Endodermal cell (in vitro differentiated cells): Measurements from ENCODE around the gene OXT. TPM values are rescaled to one million over a fixed set of nuclear protein-coding genes. Genes with fewer than 3 reads are reported as not detected.

Source experiments
- DNase-seq: peaks from one replicate; pipeline ENCODE4 v3.0.0-alpha.2; 2017
- H3K27ac ChIP-seq: 2 replicates; pipeline ENCODE4 v1.5.1; 2013; ENCODE audit warnings: mild to moderate bottlenecking, low read depth, low read length, moderate library complexity
- H3K27me3 ChIP-seq: 2 replicates; pipeline ENCODE4 v1.6.1; 2013; ENCODE audit warnings: mild to moderate bottlenecking, low read length, moderate library complexity; ENCODE audit not compliant: insufficient read depth, control insufficient read depth, poor library complexity, severe bottlenecking
- H3K36me3 ChIP-seq: 2 replicates; pipeline ENCODE4 v1.7.0; 2013; ENCODE audit warnings: mild to moderate bottlenecking, low read length, moderate library complexity; ENCODE audit not compliant: control insufficient read depth, insufficient read depth
- H3K4me1 ChIP-seq: one replicate; pipeline ENCODE4 v1.7.0; 2013; ENCODE audit warnings: low read length; ENCODE audit not compliant: control insufficient read depth, insufficient read depth
- H3K4me3 ChIP-seq: 2 replicates; pipeline ENCODE4 v1.5.1; 2013; ENCODE audit warnings: mild to moderate bottlenecking, low read length, moderate library complexity
- H3K9ac ChIP-seq: 2 replicates; pipeline ENCODE4 v1.6.1; 2013; ENCODE audit warnings: mild to moderate bottlenecking, low read length, moderate library complexity; ENCODE audit not compliant: poor library complexity, severe bottlenecking; ENCODE audit errors: extremely low read depth
- H3K9me3 ChIP-seq: 2 replicates; pipeline ENCODE4 v1.6.1; 2013; ENCODE audit warnings: mild to moderate bottlenecking, low read length, moderate library complexity; ENCODE audit not compliant: control insufficient read depth
- H3K27ac Mint-ChIP-seq: 2 replicates; pipeline ENCODE4 v1.8.0; 2020; ENCODE audit warnings: mixed read lengths
- H3K27me3 Mint-ChIP-seq: 2 replicates; pipeline ENCODE4 v1.8.0; 2021; ENCODE audit warnings: mild to moderate bottlenecking, mixed read lengths; ENCODE audit not compliant: insufficient read depth
- H3K36me3 Mint-ChIP-seq: 2 replicates; pipeline ENCODE4 v1.8.0; 2020; ENCODE audit warnings: low read depth, mixed read lengths
- H3K4me1 Mint-ChIP-seq: 2 replicates; pipeline ENCODE4 v1.8.0; 2020; ENCODE audit warnings: mixed read lengths
- H3K4me3 Mint-ChIP-seq: 2 replicates; pipeline ENCODE4 v1.8.0; 2020; ENCODE audit warnings: mild to moderate bottlenecking, moderate library complexity, mixed read lengths
- H3K9me3 Mint-ChIP-seq: 2 replicates; pipeline ENCODE4 v1.8.0; 2020; ENCODE audit warnings: mild to moderate bottlenecking, mixed read lengths
- WGBS, 2 experiments: methylation state at CpG; one replicate each; pipeline versions ENCODE4 v1.1.5 to v1.1.7; 2013; ENCODE audit warnings: missing lambda C conversion rate in 2 of 2, mixed read lengths in 1 of 2; ENCODE audit not compliant: insufficient coverage in 1 of 2, insufficient read length in 1 of 2; 5-methylcytosine and 5-hydroxymethylcytosine counted together
- total RNA-seq, 2 donors: library from RNA; stranded (reverse); fragmentation: NEBNext Ultra II Directional in 1 of 2; extraction: Animal tissue kit (Norgen Biotek cat#: 25700) in 1 of 2; gene quantifications; 2 replicates in 1 of 2; 3 replicates in 1 of 2; pipeline ENCODE4 v1.2.1, GENCODE V29; 2021
- TF ChIP-seq, protein P1 (sequence below): fragments of 200-600 bp; sonication (generic); conservative IDR thresholded peaks from 2 replicates; pipeline ENCODE4 v1.5.0; 2021; ENCODE audit warnings: antibody characterized with exemption, mild to moderate bottlenecking

Gene OXT
- total RNA-seq, 2 donors from 2014 or later, result not detected

DNA sequence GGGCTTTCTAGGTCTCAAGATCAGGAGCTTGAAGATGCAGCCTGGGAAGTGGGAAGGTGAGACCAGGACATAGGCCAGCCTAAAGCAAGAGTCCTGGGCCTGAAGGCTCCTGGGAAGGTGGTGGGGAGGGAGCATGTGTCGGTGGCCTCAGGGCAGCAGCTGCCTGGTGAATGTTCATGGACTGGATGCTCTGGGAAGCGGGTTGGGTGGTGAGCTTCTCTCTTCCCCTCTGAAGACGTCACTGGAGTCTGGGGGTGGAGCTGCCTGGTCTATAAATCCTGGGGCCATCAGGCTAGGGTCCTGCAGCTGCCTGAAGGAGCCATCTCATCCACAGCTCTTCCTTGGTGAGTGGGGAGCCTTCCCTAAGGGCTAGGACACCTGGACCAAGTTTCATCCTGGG, 28.1 kb upstream of the OXT start, which contains the start of gene GNRH2:
TSS of gene GNRH2 (plus strand) at position 301 of the 400 bp plus-strand sequence. CDS start 793 bp downstream, outside the sequence.
- Mint-ChIP-seq H3K4me3 (no peak within 1 kb of the TSS), H3K4me1 (peaks cover 29% of the 10 kb centered on the region), H3K27me3 (no peaks in the 10 kb centered on the region), H3K36me3 (peaks cover 38% of the 10 kb centered on the region), H3K9me3 (no peaks in the 10 kb centered on the region), H3K27ac (no peak within 1 kb of the TSS)
- WGBS, 2 experiments, result 93 to 100% methylated on average over 1 to 3 of the region's 3 CpGs
- H3K4me1 ChIP-seq, result peaks cover 11% of the 10 kb centered on the region
- no peaks in the 10 kb centered on the region for H3K9me3 ChIP-seq
- no peak for DNase-seq
- H3K27me3 ChIP-seq, result no peaks in the 10 kb centered on the region
- peaks cover 33% of the 10 kb centered on the region for H3K36me3 ChIP-seq
- TF ChIP-seq, protein P1, sequence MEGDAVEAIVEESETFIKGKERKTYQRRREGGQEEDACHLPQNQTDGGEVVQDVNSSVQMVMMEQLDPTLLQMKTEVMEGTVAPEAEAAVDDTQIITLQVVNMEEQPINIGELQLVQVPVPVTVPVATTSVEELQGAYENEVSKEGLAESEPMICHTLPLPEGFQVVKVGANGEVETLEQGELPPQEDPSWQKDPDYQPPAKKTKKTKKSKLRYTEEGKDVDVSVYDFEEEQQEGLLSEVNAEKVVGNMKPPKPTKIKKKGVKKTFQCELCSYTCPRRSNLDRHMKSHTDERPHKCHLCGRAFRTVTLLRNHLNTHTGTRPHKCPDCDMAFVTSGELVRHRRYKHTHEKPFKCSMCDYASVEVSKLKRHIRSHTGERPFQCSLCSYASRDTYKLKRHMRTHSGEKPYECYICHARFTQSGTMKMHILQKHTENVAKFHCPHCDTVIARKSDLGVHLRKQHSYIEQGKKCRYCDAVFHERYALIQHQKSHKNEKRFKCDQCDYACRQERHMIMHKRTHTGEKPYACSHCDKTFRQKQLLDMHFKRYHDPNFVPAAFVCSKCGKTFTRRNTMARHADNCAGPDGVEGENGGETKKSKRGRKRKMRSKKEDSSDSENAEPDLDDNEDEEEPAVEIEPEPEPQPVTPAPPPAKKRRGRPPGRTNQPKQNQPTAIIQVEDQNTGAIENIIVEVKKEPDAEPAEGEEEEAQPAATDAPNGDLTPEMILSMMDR, result no peak
- H3K4me3 ChIP-seq, result no peak within 1 kb of the TSS
- no peak within 1 kb of the TSS for H3K27ac ChIP-seq
- H3K9ac ChIP-seq, result no peak within 1 kb of the TSS

DNA sequence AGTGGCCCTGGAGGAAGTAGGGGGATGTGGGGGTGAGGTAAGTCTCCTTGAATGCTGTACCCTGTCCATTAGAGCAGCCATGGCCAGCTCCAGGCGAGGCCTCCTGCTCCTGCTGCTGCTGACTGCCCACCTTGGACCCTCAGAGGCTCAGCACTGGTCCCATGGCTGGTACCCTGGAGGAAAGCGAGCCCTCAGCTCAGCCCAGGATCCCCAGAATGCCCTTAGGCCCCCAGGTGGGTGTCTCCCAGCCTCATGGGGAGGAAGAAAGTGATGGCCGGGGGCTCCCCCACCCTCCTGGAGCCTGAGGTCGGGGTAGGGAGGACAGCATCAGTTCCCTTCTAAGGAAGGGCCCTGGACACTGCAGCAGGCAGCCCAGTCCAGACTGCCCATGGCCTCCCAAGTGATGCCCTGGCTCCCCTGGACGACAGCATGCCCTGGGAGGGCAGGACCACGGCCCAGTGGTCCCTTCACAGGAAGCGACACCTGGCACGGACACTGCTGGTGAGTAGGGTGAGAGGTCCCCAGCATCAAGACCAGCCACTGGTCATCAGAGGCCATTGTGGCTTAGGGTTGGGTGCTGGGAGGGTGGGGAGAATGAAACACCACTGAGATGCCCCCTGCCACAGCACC, 27.0 kb upstream of the OXT start:
- H3K27me3 Mint-ChIP-seq, result no peaks in the 10 kb centered on the region
- DNase-seq, result no peak
- Histone ChIP-seq H3K9me3 (no peaks in the 10 kb centered on the region), H3K4me1 (peaks cover 3% of the 10 kb centered on the region), H3K27ac (no peak overlapping the region), H3K27me3 (no peaks in the 10 kb centered on the region), H3K9ac (no peak overlapping the region), H3K4me3 (no peak overlapping the region), H3K36me3 (peaks cover 33% of the 10 kb centered on the region)
- H3K27ac Mint-ChIP-seq, result no peak overlapping the region
- TF ChIP-seq, protein P1, result no peak
- peak overlapping the region; percentile 90 for H3K4me3 Mint-ChIP-seq
- peaks cover 38% of the 10 kb centered on the region for H3K36me3 Mint-ChIP-seq
- WGBS, 2 experiments, result 90 to 100% methylated on average over 4 to 8 of the region's 8 CpGs
- peaks cover 23% of the 10 kb centered on the region for H3K4me1 Mint-ChIP-seq
- no peaks in the 10 kb centered on the region for H3K9me3 Mint-ChIP-seq

DNA sequence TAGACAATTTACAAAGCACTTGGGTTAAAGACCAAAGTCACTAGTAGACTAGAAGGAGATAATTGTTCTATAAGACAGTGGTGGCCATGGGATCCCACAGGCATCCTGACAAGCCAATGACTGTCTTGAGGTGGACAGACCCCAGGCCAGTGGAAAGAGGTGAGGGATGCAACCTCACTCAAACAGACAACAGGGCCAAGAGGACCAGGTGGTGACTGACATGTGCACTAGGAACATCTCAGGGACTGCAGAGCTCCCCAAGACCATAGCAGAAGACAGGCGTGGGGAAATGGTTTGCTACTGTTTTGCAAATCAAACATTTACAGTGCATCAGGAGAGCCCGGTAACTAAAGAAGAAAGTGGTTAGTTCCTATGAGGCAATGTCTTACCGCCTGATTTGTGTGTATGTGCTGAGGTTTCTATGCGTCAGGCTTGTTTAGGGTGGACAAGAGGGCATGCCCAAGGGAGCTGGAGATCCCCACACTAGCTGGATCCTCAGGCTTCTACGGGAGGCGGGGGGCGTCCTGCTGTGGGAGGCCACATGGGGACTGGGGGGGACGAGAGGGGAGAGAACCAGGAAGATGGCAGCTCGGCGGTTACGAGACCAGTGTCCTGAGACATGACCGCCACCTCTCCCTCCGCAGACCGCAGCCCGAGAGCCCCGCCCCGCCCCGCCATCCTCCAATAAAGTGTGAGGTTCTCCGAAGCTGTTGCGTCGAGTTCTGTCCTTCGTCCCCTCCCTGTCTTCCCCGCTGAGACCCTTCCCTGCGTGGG, 26.2 kb upstream of the OXT start:
- DNase-seq, result no peak
- Mint-ChIP-seq H3K9me3 (no peaks in the 10 kb centered on the region), H3K27me3 (no peaks in the 10 kb centered on the region), H3K36me3 (peaks cover 39% of the 10 kb centered on the region), H3K4me1 (peaks cover 23% of the 10 kb centered on the region), H3K4me3 (peak overlapping the region; percentile 90), H3K27ac (peak overlapping the region; percentile 33)
- Histone ChIP-seq H3K4me1 (peaks cover 3% of the 10 kb centered on the region), H3K9me3 (no peaks in the 10 kb centered on the region), H3K27ac (no peak overlapping the region), H3K9ac (peak overlapping the region; percentile 66), H3K27me3 (no peaks in the 10 kb centered on the region), H3K4me3 (peak overlapping the region; percentile 95), H3K36me3 (peaks cover 32% of the 10 kb centered on the region)
- TF ChIP-seq, protein P1, result no peak
- 9 to 18% methylated on average over 17 to 24 of the region's 24 CpGs for WGBS, 2 experiments
